Hematopoietic multipotent progenitor cell (in vitro differentiated cells): ENCODE results near the gene TSPAN1. TPM values are rescaled to one million over a fixed set of nuclear protein-coding genes. Genes with fewer than 3 reads are reported as not detected.

Experiments
- DNase-seq, 3 donors: peaks; one replicate each; pipeline ENCODE4 v3.0.0-alpha.2; 2011 to 2015; ENCODE audit warnings: low read depth in 2 of 3, low spot score in 2 of 3
- total RNA-seq: library from RNA; depleted of rRNA; stranded (reverse); fragments of >200 nt; gene quantifications from one replicate; pipeline ENCODE4 v1.2.3, GENCODE V29; 2012

Gene TSPAN1, protein sequence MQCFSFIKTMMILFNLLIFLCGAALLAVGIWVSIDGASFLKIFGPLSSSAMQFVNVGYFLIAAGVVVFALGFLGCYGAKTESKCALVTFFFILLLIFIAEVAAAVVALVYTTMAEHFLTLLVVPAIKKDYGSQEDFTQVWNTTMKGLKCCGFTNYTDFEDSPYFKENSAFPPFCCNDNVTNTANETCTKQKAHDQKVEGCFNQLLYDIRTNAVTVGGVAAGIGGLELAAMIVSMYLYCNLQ
- total RNA-seq = not detected

DNA sequence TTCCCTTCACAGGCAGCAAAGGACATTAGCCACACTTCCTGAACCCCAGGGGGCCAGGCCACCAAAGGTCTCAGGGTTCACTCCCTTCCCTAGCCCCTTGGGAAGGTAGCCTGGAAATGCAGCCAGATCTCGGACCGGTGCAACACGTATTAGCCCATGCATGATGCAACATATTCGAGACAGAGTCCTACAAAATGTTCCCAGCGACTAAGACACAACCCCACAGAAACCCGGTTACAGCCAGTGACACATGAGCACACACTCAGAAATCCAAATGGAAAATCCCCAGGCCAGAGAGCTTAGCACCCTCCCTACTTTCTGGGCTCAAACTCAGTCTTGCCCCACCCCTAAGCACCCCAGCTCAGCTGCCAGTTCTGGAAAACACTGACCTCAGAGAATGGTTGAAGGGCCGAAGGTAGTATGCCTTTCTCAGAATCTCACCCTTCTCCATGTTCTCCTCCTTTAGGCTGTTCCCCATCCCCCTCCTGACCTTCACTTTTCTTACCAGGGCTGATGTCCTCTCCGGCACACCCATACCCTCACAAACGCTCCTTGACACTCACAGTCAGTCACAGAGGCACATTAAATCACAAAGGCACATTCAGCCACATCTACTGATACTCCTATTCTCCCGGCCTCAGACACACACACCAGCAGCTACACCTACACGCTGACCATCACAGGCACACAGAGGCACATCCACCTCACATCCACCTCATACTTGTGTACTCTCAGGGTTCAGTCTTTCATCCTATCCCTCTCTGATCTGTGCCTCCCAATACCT is at the start of gene TSPAN1:
TSPAN1 (plus strand) TSS at position 640 of the 784 bp plus-strand sequence. CDS start 6,021 bp downstream, outside the sequence.
- DNase-seq = no peak

DNA sequence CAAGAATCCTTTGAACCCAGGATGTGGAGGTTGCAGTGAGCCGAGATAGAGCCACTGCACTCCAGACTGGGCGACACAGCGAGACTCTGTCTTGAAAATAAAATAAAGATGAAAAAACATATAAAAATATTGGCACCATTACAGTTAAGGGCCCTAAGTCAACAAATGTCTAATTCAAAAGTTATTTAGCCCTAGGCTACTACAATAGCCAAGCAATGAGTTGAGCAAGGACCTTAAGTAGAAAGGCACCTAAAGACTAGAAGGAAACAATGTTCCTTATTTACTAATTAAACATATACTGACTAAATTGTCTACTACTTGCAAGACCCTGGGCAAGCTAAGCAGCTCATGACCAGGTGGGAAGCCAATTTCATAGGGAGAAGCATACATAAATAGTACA is 46.5 kb upstream of the TSPAN1 start:
- DNase-seq = no peak

GRCh38 chr1:46130121-46130520 is 44.8 kb upstream of the TSPAN1 start:
- peak in 1 of 3 donors; percentile 4 for DNase-seq

- peak in 2 of 3 donors; percentile 7 to 30 for DNase-seq
These were observed 44.3 kb upstream of the TSPAN1 start for GRCh38 chr1:46130606-46131005.

DNA sequence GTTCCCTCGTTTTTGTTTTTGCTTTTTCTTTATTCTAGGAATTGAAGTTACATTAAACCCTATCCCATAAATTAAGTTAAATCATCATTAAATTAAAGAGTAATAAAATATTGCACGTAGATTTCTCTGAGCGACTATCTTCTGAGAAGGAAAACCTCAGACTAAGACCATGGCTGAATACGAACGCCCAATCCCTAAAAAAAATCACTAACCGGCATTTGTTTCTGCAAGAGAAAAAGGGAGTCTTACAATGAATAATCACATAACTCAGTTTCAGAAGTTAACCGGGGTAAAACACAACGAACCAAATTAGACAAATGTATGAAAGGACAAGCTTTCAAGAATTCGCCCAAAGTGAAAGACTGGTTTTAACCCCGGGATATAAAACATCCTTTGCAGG is 43.8 kb upstream of the TSPAN1 start:
- peak in 2 of 3 donors; percentile 16 to 35 for DNase-seq

DNA sequence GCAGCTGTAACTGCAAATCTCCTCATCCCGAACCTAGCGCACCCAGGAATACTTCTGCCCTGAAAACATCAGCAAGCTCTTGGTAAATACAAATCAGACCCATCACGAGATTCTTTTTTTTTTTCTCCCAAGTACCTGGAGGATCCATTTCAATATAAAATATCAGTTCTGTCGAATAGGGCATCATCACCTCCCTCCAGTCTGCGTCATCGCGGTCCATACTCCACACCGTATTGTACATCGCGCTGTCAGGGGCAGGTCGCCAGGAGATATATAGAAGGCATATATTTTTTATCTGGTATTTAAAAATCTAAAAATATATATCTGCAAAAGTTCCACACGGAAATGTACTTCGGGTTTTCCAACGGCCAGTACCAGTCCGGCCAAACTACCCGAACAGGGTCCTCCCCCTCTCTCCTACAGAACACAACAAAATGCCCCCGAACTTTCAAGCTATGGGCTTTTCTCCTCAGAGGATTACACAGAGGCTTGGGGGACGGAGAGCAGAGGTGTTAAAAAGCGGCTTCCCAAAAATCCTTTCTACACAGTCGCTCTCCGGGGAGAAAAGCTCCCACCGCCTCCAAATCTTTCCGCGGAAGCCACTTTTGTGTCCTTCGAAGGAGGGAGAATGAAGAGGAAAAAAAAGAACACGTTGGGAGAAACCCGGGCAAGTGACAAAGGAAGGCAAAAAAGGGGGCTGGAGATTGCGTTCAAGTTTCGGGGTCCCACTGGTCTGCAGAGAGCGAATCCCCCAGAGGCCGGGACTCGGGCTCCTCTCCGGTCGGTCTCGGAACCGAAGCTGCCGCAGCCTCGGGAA is 43.0 kb upstream of the TSPAN1 start:
- DNase-seq = peak in 2 of 3 donors; percentile 35 to 48

GRCh38 chr1:46132529-46133180 is 42.2 kb upstream of the TSPAN1 start, which contains the start of gene PIK3R3:
TSS of gene PIK3R3 (minus strand) at chr1:46132629. CDS start at chr1:46131952, 677 bp downstream.
- DNase-seq = peak; percentile 54 to 99 (median 99)

GRCh38 chr1:46133181-46133658 is 41.7 kb upstream of the TSPAN1 start:
- no peak for DNase-seq

DNA sequence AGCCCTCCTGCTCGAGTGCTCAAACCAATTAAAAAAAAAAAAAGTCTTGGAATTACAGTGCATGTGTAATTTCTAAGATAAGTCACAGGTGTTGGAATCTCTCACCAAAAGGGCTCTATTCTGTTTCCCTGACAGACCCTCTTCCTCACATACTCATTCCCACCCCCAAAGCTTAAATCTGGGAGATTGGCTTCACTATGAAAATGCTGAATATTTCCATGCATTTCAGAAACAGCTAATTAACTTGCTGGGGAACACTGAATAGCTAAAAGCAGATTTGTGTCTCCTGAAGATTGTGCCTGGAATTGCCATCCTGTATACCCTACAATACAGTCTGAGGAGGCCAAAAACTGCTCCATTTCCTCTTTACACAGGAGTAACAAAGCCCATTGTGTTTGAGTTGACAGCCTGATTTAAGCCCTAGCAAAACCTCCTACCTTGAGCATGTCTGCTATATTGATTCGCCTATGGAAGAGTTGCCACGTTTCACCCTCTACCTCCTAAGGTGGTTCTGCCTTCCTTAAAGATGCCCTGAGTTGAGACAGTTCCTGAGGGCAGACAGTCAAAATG is 41.0 kb upstream of the TSPAN1 start:
- no peak for DNase-seq

- no peak for DNase-seq
These were observed 40.1 kb upstream of the TSPAN1 start for GRCh38 chr1:46134660-46135331.

DNA sequence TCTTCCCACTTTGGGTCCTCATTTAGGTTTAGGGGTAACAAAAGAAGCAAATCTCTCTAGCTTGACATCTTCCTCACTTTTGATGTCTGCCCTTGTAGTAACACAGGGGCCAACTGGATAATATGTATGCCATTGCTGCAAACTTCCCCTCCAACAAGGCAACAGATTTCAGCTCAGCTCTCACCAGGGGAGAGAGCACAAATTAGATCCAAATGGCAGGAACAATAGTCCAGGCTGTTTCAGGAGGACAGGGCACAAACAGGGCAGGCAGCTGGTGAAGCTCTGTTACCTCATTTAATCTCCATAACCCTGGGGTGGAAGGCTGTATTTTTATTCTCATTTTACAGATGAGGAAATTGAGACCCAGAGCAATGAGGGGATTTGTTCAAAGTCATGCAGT is 38.2 kb upstream of the TSPAN1 start:
- no peak for DNase-seq

DNA sequence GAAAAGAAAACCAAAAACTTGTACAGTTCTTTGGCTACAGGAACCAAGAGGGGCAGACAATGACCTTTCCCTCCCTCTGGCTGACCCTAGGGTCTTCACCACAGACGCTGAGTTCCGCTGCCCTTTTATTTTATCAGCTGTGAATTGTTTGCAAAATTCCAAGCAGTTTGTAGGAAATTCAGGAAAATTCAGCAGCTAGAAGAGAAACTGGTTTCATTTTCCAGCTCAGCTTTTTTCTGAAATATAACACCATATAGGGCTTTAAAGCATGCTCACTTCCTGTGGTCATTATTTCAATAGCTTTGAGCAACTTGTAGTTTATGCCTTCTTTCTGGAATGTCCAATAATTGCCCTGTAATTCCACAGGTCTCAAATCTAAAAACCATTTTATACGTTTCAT is 37.0 kb upstream of the TSPAN1 start:
- no peak for DNase-seq

DNA sequence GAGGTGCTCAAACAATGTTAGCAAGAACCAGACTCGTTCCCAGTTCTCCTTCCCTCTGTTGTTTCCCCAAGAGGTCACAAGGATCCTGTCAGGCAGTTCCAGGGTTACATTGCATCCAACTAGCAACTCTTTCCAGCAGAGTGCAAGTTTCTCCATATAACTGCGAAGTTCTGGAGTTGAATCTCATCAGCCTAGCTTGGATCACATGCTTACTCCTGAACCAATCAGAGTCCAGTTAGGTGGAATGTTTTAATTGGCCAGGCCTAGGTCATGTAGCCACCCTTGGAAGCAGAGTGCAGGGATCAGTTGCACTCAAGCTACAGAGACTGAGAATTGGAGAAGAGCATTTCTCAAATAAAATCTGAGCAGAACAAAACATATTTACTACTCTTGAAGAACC is 26.6 kb upstream of the TSPAN1 start:
- DNase-seq = no peak

DNA sequence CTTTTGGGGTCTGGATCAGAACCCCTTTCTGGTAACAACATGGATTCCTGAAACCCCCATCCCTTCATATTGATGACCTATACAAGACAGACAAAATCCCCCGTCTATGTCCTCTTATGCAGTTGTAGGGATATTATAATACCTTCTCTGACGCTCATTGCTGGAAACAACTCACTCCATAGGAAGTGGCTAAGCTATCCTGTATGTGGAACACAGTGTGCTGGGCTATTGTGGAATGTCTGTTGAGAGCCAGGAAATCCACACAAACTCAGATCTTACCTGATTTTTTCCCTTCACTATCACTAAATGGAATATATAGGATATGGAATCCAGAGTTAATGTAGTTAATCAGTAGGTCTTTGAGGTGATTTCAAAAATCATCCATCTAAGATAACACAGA is 24.8 kb upstream of the TSPAN1 start:
- DNase-seq = no peak

DNA sequence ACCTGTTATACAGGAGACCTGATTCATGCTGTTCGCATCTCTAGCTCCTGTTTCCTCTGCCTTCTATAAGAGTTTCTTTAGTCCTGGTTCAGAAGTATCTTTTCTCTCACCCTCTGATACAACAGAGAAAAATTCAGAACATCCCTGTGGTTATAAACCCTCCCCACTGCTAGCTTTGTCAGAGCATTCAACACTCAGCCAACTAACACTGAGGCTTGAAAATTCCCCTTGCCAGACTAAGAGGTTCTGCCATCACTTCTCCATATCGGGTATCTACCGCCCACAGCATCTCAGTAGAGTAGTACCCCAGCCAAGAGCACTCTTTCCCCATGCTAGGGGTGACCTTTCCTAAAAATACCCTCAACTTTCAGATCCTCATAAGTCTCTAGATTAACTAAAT is 22.9 kb upstream of the TSPAN1 start:
- DNase-seq = no peak

GRCh38 chr1:46153228-46153627 is 21.7 kb upstream of the TSPAN1 start:
- DNase-seq = no peak

DNA sequence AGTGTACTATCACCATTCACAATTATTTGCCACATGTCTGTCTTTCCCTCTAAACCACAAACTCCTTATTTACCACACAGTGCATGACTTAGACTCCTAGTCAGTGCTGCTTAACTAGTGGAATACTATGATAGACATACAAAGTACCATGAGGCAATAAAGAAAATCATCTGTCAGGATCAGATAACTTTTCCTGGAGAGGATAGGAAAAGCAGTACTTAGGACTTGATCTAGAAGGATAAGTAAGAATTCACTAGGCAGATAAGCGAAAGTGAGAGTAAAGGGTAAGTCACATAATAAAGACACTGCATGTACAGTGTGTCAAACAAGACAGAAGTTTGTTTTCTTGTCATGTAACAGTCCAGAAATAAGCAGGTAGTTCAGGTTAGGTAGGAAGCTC is 21.2 kb upstream of the TSPAN1 start:
- no peak for DNase-seq

DNA sequence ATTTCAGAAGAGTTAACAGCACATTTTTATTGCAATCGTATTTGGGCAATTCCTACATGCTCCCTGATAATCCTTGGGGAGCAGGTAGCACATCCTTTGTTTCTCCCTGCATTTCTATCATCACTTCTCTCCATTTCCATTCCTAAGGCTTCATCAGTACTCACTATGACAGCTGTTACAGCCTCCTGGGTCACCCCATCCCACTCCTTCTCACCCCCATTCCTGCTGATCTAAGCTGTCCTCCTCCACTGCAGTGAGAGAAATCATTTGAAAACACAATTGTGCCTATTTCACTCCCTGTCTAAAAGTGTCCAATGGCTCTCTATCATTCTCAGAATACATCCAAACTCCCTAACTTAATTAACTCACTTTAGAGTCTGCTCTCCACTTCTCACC is 17.0 kb upstream of the TSPAN1 start:
- DNase-seq = no peak
